SU-DHL-6 (cell line): ENCODE measurements around the gene PAX5.

Experiments used
- EZH2phosphoT487 ChIP-seq: fragments of 200-600 bp; sonication (generic), shearing (Covaris generic); conservative IDR thresholded peaks from 2 replicates; pipeline ENCODE4 v1.6.1; 2018; ENCODE audit warnings: mild to moderate bottlenecking, antibody characterized with exemption, low read length, moderate library complexity, mixed read lengths
- TF ChIP-seq, protein P1 (sequence below): fragments of 200-600 bp; sonication (generic); IDR thresholded peaks from one replicate; pipeline ENCODE4 v1.5.1; 2017; ENCODE audit warnings: antibody characterized with exemption, mild to moderate bottlenecking, low read length, moderate library complexity; ENCODE audit not compliant: insufficient read depth, poor library complexity, severe bottlenecking

DNA sequence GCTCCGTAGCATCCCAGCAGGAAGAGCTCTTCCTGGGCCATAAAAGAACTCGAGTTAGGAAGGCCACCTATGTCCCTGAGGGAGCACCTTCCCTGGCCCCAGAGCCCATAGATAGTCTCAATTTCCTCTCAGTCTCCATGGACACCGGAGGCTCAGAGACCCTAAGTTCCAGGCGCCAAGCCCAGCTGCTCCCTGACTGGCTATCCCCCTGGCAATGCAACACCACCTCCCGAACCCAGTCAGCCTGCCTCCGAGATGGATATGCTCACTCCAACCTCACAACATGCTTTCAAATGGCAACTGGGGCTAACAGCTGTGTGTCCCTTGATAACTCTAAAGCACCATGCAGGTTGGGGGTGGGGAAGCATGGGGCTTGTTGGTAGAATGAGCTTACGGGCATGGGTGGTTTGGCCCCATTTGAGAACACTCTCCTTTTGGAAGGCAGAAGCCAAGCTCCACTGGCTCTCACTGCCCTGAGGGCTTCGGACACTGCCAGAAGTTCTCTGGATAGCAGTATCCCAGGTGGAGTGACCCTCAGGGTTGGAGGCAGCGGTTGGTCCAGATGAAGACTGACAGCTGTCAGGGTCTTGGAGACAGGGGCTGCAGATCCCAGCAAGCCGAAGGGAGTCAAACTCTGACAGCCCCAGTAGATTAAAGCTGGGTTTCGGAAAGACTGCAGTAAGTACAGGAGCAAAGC lies 165.3 kb downstream of the PAX5 start:
- TF ChIP-seq, protein P1, sequence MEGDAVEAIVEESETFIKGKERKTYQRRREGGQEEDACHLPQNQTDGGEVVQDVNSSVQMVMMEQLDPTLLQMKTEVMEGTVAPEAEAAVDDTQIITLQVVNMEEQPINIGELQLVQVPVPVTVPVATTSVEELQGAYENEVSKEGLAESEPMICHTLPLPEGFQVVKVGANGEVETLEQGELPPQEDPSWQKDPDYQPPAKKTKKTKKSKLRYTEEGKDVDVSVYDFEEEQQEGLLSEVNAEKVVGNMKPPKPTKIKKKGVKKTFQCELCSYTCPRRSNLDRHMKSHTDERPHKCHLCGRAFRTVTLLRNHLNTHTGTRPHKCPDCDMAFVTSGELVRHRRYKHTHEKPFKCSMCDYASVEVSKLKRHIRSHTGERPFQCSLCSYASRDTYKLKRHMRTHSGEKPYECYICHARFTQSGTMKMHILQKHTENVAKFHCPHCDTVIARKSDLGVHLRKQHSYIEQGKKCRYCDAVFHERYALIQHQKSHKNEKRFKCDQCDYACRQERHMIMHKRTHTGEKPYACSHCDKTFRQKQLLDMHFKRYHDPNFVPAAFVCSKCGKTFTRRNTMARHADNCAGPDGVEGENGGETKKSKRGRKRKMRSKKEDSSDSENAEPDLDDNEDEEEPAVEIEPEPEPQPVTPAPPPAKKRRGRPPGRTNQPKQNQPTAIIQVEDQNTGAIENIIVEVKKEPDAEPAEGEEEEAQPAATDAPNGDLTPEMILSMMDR: no peak
- TF ChIP-seq EZH2phosphoT487: no peak
